GM12873 (cell line): ENCODE results near the gene XRN2.

Experiments used
- TF ChIP-seq, protein P1 (sequence below): IDR thresholded peaks from 2 replicates; pipeline ENCODE4 v1.5.1; 2012; ENCODE audit warnings: low read depth, mild to moderate bottlenecking, moderate library complexity, low read length, control low read depth; ENCODE audit not compliant: insufficient read depth; ENCODE audit errors: missing control alignments

Gene XRN2

GRCh38 chr20:21269772-21270171 lies 33.4 kb upstream of the XRN2 start:
- TF ChIP-seq, protein P1, sequence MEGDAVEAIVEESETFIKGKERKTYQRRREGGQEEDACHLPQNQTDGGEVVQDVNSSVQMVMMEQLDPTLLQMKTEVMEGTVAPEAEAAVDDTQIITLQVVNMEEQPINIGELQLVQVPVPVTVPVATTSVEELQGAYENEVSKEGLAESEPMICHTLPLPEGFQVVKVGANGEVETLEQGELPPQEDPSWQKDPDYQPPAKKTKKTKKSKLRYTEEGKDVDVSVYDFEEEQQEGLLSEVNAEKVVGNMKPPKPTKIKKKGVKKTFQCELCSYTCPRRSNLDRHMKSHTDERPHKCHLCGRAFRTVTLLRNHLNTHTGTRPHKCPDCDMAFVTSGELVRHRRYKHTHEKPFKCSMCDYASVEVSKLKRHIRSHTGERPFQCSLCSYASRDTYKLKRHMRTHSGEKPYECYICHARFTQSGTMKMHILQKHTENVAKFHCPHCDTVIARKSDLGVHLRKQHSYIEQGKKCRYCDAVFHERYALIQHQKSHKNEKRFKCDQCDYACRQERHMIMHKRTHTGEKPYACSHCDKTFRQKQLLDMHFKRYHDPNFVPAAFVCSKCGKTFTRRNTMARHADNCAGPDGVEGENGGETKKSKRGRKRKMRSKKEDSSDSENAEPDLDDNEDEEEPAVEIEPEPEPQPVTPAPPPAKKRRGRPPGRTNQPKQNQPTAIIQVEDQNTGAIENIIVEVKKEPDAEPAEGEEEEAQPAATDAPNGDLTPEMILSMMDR: no peak

DNA sequence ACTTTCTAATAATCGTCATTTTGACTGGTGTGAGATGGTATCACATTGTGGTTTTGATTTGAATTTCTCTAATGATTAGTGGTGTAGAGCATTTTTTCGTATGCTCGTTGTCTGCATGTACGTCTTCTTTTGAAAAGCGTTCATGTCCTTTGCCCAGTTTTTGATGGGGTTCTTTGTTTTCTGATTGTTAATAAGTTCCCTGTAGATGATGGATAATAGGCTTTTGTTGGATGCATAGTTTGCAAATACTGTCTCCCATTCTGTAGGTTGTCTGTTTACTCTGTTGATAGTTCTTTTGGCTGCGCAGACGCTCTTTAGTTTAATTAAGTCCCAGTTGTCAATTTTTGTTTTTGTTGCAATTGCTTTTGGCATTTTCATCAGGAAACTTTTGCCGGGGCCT lies 32.3 kb upstream of the XRN2 start:
- TF ChIP-seq, protein P1: no peak

DNA sequence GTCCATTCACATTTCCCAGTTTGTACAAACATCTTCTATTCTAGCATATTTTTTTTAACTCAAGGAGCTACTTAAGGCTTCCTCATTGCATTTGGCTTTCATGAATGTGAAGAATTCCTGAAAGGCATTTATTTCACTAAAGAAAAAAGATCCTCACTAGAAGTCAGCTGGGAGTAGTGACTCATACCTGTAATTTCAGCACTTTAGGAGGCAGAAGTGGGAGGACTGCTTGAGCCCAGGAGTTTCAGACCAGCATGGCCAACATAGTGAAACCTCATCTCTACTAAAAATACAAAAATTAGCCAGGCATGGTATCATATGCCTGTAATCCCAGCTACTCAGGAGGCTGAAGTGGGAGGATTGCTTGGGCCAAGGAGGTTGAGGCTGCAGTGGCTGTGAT lies 30.9 kb upstream of the XRN2 start:
- TF ChIP-seq, protein P1: no peak

DNA sequence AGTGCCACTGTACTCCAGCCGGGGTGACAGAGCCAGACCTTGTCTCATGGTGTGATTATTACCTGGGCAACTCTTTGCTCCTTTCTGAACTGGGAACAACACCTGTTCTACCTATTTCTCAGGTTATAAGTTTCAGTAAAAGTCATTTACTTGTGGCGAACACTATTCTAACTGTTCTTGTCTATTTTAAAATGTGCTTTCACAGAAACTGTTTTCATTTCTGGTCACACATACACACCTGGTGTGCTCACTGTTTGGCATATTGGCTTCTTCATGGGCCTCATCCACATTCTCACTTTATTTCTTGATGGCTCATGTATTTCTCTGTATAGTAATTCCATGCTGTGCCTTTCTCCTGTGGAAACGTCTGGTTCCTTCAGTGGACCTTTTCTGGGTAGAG lies 30.5 kb upstream of the XRN2 start:
- TF ChIP-seq, protein P1: no peak

GRCh38 chr20:21273755-21274386 lies 29.3 kb upstream of the XRN2 start:
- TF ChIP-seq, protein P1: no peak

GRCh38 chr20:21278829-21279228 lies 24.3 kb upstream of the XRN2 start:
- TF ChIP-seq, protein P1: no peak

GRCh38 chr20:21279706-21280521 lies 23.2 kb upstream of the XRN2 start:
- TF ChIP-seq, protein P1: no peak
